HCEC 1CT (cell line): Measurements from ENCODE around the gene MYO7B.

Experiments
- DNase-seq: peaks from one replicate; pipeline ENCODE4 v3.0.0-alpha.2; 2017

The MYO7B gene

GRCh38 chr2:127652786-127653357, 117.4 kb downstream of the MYO7B start:
- no peak for DNase-seq

GRCh38 chr2:127653421-127654083, 118.1 kb downstream of the MYO7B start:
- DNase-seq, result no peak

- DNase-seq, result no peak
Measured at GRCh38 chr2:127654084-127654837, 118.8 kb downstream of the MYO7B start.

- no peak for DNase-seq
Measured at GRCh38 chr2:127654838-127655175, 119.3 kb downstream of the MYO7B start.

GRCh38 chr2:127655209-127656073, 120.0 kb downstream of the MYO7B start:
- no peak for DNase-seq

GRCh38 chr2:127656569-127657231, 121.2 kb downstream of the MYO7B start:
- DNase-seq, result no peak

GRCh38 chr2:127657232-127657595, 121.7 kb downstream of the MYO7B start:
- DNase-seq, result no peak

- DNase-seq, result no peak
Measured at GRCh38 chr2:127658146-127658545, 122.7 kb downstream of the MYO7B start.

GRCh38 chr2:127658641-127659407, 123.3 kb downstream of the MYO7B start:
- DNase-seq, result no peak

- DNase-seq, result no peak
Measured at GRCh38 chr2:127659408-127660290, 124.2 kb downstream of the MYO7B start.

GRCh38 chr2:127660291-127660578, 124.8 kb downstream of the MYO7B start:
- no peak for DNase-seq

- no peak for DNase-seq
Measured at GRCh38 chr2:127661072-127661649, 125.7 kb downstream of the MYO7B start.

GRCh38 chr2:127661949-127662510, 126.5 kb downstream of the MYO7B start:
- DNase-seq, result no peak

- DNase-seq, result no peak
Measured at GRCh38 chr2:127662937-127663565, 127.6 kb downstream of the MYO7B start.

- DNase-seq, result no peak
Measured at GRCh38 chr2:127663566-127664064, 128.1 kb downstream of the MYO7B start.

- no peak for DNase-seq
Measured at GRCh38 chr2:127664065-127664894, 128.8 kb downstream of the MYO7B start.

GRCh38 chr2:127664895-127665225, 129.4 kb downstream of the MYO7B start:
- no peak for DNase-seq

- DNase-seq, result no peak
Measured at GRCh38 chr2:127665267-127665893, 129.9 kb downstream of the MYO7B start.
